HepG2 (cell line): ENCODE measurements around the gene SMARCE1. TPM values are rescaled to one million over a fixed set of nuclear protein-coding genes. Genes with fewer than 3 reads are reported as not detected.

Experiments
- ATAC-seq: fragments of 200-7000 bp; cut with Tn5 transposase; 3 replicates; pipeline ENCODE4 v1.9.1; 2020; ENCODE audit warnings: mild to moderate bottlenecking, moderate library complexity
- BruUV-seq: library from RNA; stranded (reverse); fragments of 400-500 nt; replicated peaks from 2 replicates; lab custom pipeline; 2021; lab: Mats Ljungman, UMichigan
- CTCF ChIA-PET: fragments of 300-600 bp; formaldehyde crosslinking; extraction: SDS; loops from one replicate; lab custom pipeline; 2021; ENCODE audit warnings: low total read pairs, inconsistent platforms, low intra/inter-chr PET ratio; lab: Yijun Ruan, JAX
- POLR2A ChIA-PET: fragments of 350-600 bp; sonication (Branson Sonifier 250); formaldehyde crosslinking; loops from one replicate; lab custom pipeline; 2020; ENCODE audit warnings: antibody characterized with exemption, inconsistent platforms; lab: Yijun Ruan, JAX
- DNase-seq: peaks from one replicate; pipeline ENCODE4 v3.0.0-alpha.2; 2015; ENCODE audit warnings: low spot score
- FAIRE-seq: peaks from 3 replicates; lab custom pipeline; 2011; peaks lifted over from hg19 to GRCh38; lab: Jason Lieb, UNC
- H2AFZ ChIP-seq: one replicate; pipeline ENCODE4 v1.6.1; 2011; ENCODE audit warnings: low read length, inconsistent platforms
- H3K27ac ChIP-seq: fragments of 300-600 bp; 3 replicates; pipeline ENCODE4 v1.8.0; 2011; ENCODE audit warnings: mixed run types, mild to moderate bottlenecking, mixed read lengths, low read length, inconsistent platforms; ENCODE audit not compliant: insufficient read depth; ENCODE audit errors: extremely low read length
- H3K27me3 ChIP-seq, 2 experiments: fragments of 200-600 bp in 1 of 2; 2 replicates in 1 of 2; 3 replicates in 1 of 2; pipeline versions ENCODE4 v1.6.0 to v1.8.0; 2011; ENCODE audit warnings: low read length in 2 of 2, mild to moderate bottlenecking in 2 of 2, moderate library complexity in 2 of 2, inconsistent platforms in 1 of 2; ENCODE audit not compliant: insufficient read depth in 2 of 2, control insufficient read depth in 1 of 2
- H3K36me3 ChIP-seq, 2 experiments: fragments of 200-600 bp in 1 of 2; replicated peaks in 1 of 2; 2 replicates in 1 of 2; 3 replicates in 1 of 2; pipeline versions ENCODE4 v1.5.1 to v1.8.0; 2011; ENCODE audit warnings: low read length in 2 of 2, inconsistent platforms in 1 of 2; ENCODE audit not compliant: insufficient read depth in 2 of 2, control insufficient read depth in 1 of 2
- H3K4me1 ChIP-seq: 2 replicates; pipeline ENCODE4 v1.5.1; 2012; ENCODE audit warnings: low read length, inconsistent platforms; ENCODE audit not compliant: insufficient read depth
- H3K4me2 ChIP-seq: 2 replicates; pipeline ENCODE4 v1.6.0; 2011; ENCODE audit warnings: low read depth, low read length, inconsistent platforms
- H3K4me3 ChIP-seq, 3 experiments: fragments of 200-600 bp in 1 of 3; sonication (generic), shearing (Covaris generic) in 1 of 3; replicated peaks in 1 of 3; 2 replicates each; pipeline ENCODE4 v1.5.1; 2011 to 2016; ENCODE audit warnings: low read length in 3 of 3, inconsistent platforms in 2 of 3, low read depth in 2 of 3, mild to moderate bottlenecking in 2 of 3, control low read depth in 1 of 3, mixed read lengths in 1 of 3; ENCODE audit not compliant: insufficient read depth in 1 of 3
- H3K79me2 ChIP-seq: one replicate; pipeline ENCODE4 v1.6.1; 2011; ENCODE audit warnings: low read length, inconsistent platforms; ENCODE audit not compliant: insufficient read depth
- H3K9ac ChIP-seq: 2 replicates; pipeline ENCODE4 v1.6.0; 2011; ENCODE audit warnings: mild to moderate bottlenecking, low read depth, low read length, inconsistent platforms; ENCODE audit not compliant: insufficient read depth
- H3K9me3 ChIP-seq: 2 replicates; pipeline ENCODE4 v1.5.1; 2012; ENCODE audit warnings: mild to moderate bottlenecking, low read length
- H4K20me1 ChIP-seq: 2 replicates; pipeline ENCODE4 v1.6.0; 2011; ENCODE audit warnings: inconsistent platforms, mild to moderate bottlenecking, low read length, moderate library complexity; ENCODE audit not compliant: insufficient read depth
- CREBL2 ChIP-seq: sonication (generic); formaldehyde crosslinking; IDR thresholded peaks from 2 replicates; pipeline ENCODE4 v1.8.1; 2023; ENCODE audit warnings: missing genetic modification reagents, mild to moderate bottlenecking, borderline replicate concordance
- FOXM1 ChIP-seq: sonication (generic); formaldehyde crosslinking; IDR thresholded peaks from 2 replicates; pipeline ENCODE4 v1.5.0; 2020; ENCODE audit warnings: missing genetic modification reagents
- ISL2 ChIP-seq: sonication (generic); formaldehyde crosslinking; IDR thresholded peaks from 2 replicates; pipeline ENCODE4 v1.5.0; 2020; ENCODE audit warnings: missing genetic modification reagents
- ISX ChIP-seq: sonication (generic); formaldehyde crosslinking; conservative IDR thresholded peaks from 2 replicates; pipeline ENCODE4 v1.5.0; 2020; ENCODE audit warnings: missing genetic modification reagents
- PATZ1 ChIP-seq: sonication (generic); formaldehyde crosslinking; IDR thresholded peaks from 2 replicates; pipeline ENCODE4 v1.4.0; 2020; ENCODE audit warnings: missing genetic modification reagents
- RELA ChIP-seq: sonication (generic); formaldehyde crosslinking; IDR thresholded peaks from 2 replicates; pipeline ENCODE4 v1.4.0; 2020; ENCODE audit warnings: missing genetic modification reagents
- ZBTB37 ChIP-seq: sonication (generic); formaldehyde crosslinking; IDR thresholded peaks from 2 replicates; pipeline ENCODE4 v1.4.0; 2020; ENCODE audit warnings: mild to moderate bottlenecking, missing genetic modification reagents
- ZNF629 ChIP-seq: sonication (generic); formaldehyde crosslinking; conservative IDR thresholded peaks from 2 replicates; pipeline ENCODE4 v1.5.0; 2020; ENCODE audit warnings: missing genetic modification reagents
- in situ Hi-C: cut with HindIII; loops from 2 replicates; pipeline ENCODE4 v1.10.0; 2017; ENCODE audit warnings: low pct_unique_long_range_greater_than_20kb; ENCODE audit not compliant: extremely low pct_ligation_motif_present
- intact Hi-C: fragments of 100-400 bp; cut with micrococcal nuclease; formaldehyde crosslinking; loops from one replicate; pipeline ENCODE4 v1.10.0; 2022; ENCODE audit not compliant: unreplicated experiment
- polyA plus RNA-seq, 8 experiments: library from polyadenylated mRNA; depleted of rRNA in 3 of 8; stranded (reverse) in 7 of 8; unstranded in 1 of 8; fragments of >200 nt; fragmentation: Illumina TruSeq in 4 of 8; extraction: Trizol in 4 of 8; gene quantifications; 2 replicates each; pipeline versions ENCODE4 v1.2.1 to v1.2.3, GENCODE V29; 2011 to 2016; ENCODE audit warnings: low read depth in 4 of 8, missing spikeins in 1 of 8, mixed read lengths in 1 of 8; ENCODE audit not compliant: insufficient read depth in 1 of 8
- total RNA-seq, 5 experiments: library from RNA; depleted of rRNA; stranded (reverse); fragments of >200 nt; fragmentation: Illumina TruSeq; extraction: Trizol; gene quantifications; 2 replicates each; pipeline ENCODE4 v1.2.3, GENCODE V29; 2016; ENCODE audit warnings: low read depth in 1 of 5

The SMARCE1 gene
- total and polyA plus RNA-seq, 2 of the 13 experiments (the other 11 are each of a cell fraction or from before 2014, with no cell fraction given) = 43.5 to 127 TPM

- FAIRE-seq (no peak), ATAC-seq (no peak), DNase-seq (no peak)
- POLR2A ChIA-PET = no interaction called here
- no peak overlapping the region for H3K9ac ChIP-seq
- no peaks in the 10 kb centered on the region for H3K4me1 ChIP-seq
- H3K27me3 ChIP-seq = peaks cover 0 to 6% of the 10 kb centered on the region in 2 experiments; a peak in 3 of 5 replicates
- H3K27ac ChIP-seq = no peak overlapping the region
- TF ChIP-seq ISL2 (no peak), FOXM1 (CRISPR knock-in tag) (no peak), RELA (CRISPR knock-in tag) (no peak), PATZ1 (no peak), CREBL2 (CRISPR knock-in tag) (no peak), ZBTB37 (no peak), ISX (CRISPR knock-in tag) (no peak), ZNF629 (CRISPR knock-in tag) (peak; percentile 77)
- H3K36me3 ChIP-seq = no peaks in the 10 kb centered on the region
- H3K4me3 ChIP-seq = no peak overlapping the region
- no peaks in the 10 kb centered on the region for H4K20me1 ChIP-seq
- intact Hi-C loops = no loop called here
- no peak overlapping the region for H2AFZ ChIP-seq
- in situ Hi-C loops = no loop called here
- H3K4me2 ChIP-seq = no peak overlapping the region
- no peaks in the 10 kb centered on the region for H3K9me3 ChIP-seq
- CTCF ChIA-PET = no interaction called here
- no peaks in the 10 kb centered on the region for H3K79me2 ChIP-seq
- BruUV-seq = no TSS peak
These were observed 10.8 kb upstream of the SMARCE1 start for GRCh38 chr17:40658396-40658795.
